HG02610 (cell line): ENCODE measurements around the gene GPC6.

Experiments used
- ATAC-seq: cut with Tn5 transposase; IDR thresholded peaks from one replicate; pipeline ENCODE4 v1.9.1; 2021; ENCODE audit warnings: mild to moderate bottlenecking, moderate library complexity; ENCODE audit not compliant: unreplicated experiment

The GPC6 gene

DNA sequence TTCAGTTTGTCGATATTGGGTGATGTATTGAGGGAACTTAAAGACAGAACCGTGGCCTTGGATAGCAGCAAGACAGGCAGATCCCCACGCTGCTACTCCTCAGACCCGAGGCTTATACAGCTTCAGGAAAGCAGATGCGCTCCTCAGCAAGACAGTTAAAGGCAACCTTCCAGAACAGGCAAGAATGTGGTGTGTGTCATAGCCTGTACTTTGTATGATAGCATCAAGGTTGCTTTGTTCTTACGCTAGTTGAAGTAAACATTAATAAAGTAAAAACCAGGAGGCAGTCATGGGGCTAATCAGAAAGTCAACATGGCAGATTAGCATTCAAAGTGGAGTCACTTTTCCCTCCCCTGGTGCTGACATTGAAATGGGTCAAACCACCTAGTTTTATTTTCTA lies 779.7 kb downstream of the GPC6 start:
- no peak for ATAC-seq

DNA sequence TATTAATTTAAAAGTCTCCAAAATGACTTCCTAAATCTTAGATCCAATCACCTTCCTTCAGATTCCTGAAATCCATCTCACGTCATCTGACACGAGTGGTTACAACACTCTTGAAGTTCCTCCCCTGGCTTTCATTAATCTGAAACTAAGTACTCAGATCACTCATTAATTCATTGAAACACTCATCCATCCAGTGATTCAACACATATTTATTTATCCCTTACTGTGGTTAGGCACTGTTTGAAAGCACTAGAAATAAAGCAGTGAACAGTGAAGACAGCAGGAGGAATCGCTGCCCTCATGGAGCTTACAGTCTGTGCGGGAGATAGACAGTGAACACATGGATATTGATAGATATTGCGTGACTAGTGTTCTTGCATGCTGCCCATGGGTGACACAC lies 780.5 kb downstream of the GPC6 start:
- ATAC-seq: no peak

DNA sequence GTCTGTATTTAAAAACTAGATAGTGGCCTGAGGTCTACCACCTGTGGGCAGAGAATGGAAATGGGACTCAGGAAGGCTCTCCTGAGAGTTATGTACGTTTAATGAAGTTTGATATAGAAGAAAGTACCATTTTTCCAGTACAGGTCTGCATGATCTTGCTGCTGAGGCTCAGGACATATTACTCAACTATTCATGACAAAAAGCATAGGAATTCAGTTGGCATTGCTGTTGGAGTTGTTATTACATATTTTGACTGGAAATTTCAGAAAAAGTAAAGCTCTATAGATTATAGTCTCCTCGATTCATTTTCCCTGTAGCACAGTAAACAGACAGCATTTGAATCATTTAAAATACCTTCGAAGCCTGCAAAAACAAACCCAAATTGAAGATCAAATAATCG lies 783.1 kb downstream of the GPC6 start:
- no peak for ATAC-seq

DNA sequence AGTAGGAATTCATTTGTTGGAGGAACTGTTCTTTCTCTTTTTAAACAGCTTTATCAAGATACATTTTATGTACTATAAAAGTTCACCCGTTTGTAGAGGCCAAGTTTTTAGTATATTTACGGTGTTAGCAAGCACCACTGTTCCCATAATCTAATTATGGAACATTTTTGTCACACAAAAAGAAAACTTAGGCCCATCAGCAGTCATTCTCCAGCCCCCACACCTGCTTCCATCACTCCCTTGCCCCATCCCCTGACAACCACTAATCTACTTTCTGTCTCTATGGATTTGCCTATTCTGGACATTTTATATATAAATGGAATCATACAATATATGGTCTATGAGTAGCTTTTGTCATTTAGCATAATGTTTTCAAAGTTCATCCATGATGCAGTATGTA lies 787.9 kb downstream of the GPC6 start:
- no peak for ATAC-seq

DNA sequence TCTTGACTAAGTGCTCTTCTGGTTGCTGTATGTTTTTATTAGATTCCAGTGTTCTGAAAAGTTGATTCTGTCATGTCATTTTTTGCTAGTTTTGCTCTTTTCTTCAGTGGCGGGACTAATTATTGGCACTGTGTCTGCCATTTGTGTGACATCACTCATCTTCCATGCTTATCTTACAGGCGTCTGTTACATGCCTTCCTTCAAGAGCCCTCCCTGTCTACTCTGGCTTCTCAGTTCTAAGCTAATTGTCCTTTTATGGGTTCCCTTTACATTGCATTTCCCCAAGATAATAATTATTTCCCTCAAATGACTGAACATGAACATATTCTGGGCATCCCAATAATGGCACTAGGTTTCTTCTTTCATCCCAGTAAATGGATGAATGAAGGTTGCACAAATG lies 793.8 kb downstream of the GPC6 start:
- no peak for ATAC-seq

DNA sequence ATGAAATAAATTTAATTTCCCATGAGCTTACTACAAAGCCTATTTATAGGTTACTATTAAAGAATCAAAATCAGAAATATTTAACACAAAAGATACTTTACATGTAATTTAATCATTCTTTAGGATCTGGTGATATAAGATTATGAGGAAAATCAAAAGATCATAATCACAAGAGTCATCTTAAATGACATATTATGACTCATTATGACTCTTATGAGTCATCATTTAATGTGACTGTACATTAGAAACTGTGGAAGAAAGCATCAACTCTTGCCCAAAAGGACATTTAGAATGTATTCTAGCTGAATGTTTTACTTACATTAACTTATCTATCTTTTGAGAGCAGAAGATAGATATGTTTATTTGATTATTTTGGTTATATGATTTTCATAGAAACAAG lies 794.2 kb downstream of the GPC6 start:
- ATAC-seq: no peak

DNA sequence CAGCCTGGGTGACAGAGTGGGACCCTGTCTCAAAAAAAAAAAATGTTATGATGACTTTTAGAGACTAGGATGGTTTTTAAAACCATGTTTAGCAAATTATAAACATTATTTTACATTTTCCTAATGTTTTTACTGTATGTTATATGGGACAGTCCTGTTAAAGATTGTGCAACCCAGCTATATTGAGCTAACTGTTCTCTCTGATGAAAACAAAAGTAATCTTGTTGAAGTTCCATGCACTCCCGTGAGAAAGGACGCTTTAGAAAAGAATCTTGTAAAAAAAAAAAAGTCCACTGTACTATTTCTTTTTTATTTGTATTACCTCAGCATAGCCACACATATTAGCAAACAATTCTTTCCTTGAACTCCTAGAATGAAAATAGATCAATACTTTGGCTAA lies 801.6 kb downstream of the GPC6 start:
- no peak for ATAC-seq

DNA sequence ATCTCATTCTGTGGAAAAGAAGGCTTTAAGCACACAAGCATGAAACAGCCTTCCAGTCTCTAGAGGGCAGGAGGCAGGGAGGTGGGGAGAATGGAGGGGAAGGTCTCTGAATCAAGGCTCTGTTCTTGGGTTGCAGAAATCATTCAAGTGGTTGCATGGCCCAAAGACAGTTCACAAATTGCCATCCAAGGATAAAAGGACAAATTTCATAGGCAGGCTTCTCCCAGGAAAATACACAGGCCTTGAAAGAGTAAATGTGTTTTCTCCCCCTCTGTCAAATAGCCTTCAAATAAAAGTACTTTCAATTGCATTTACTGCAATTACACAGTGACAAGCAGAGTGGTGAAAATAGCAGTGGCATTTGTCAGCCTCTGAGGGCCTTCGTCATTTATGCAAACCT lies 802.0 kb downstream of the GPC6 start:
- ATAC-seq: no peak

DNA sequence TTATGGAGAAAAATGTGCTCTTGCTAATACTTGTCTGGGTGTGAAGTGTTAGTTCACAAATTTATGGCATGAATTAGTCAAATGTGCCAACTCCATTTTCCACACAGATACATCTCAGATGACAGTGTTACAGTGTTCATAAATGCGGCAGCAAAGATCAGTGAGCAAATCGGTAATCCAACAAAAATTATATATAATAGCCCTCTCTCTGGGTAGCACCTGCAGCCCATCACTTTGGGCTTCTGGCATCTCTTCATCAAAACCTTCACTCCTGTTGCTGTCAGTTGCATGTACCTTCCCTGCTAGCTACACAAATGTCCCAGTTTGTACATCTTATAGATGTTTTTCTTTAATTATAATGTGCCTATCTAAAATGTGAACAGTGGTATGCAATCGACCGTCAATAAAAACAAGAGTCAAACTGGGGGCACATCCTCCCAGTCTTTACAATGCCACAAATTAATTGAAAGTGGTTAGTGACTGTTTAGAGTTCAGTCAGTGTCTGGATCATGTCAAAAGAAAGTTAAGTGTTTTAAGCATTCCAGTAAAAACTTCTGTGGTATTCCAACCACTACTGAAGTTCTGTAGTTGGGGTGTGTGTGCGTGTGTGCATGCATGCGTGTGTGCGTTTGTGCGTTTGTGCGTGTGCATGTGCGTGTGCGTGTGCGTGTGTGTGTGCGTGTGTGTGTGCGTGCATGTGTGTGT lies 804.0 kb downstream of the GPC6 start:
- ATAC-seq: no peak

DNA sequence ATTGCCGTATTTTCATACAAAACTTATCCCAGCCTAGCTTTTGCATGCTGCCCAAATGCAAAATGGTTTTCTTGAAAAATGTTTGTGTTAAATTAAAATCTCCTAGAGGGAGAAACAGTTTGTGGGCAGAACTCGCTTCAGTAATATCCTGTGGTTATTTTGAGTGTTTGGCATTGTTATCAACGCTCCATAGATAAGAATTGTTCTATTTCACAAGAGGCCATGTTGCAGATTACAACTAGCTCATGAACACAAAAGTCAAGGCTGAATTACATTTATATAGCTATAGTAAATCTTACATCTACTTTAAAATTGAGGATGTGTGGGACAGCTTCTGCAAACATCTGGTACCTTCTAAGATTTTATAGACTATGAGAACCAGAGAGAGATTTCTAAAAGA lies 805.0 kb downstream of the GPC6 start:
- ATAC-seq: no peak

DNA sequence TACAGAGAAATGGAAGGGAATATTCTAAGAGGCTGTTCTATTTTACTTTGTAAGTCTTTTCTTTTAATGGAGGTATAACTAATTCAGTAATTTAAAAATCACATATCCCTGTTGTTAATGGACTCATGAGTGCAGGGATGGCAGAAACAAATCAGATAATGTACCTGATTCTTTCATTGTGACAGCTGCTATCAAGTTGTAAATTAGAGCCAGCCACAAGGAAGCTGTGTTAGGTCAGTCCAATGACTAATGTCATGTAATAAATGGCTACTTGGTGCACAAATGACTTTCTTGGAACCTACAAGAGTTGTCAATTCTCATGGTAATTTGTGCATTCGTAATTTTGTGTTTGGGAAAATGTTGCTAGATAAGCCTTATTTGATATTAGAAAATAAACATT lies 806.5 kb downstream of the GPC6 start:
- no peak for ATAC-seq

DNA sequence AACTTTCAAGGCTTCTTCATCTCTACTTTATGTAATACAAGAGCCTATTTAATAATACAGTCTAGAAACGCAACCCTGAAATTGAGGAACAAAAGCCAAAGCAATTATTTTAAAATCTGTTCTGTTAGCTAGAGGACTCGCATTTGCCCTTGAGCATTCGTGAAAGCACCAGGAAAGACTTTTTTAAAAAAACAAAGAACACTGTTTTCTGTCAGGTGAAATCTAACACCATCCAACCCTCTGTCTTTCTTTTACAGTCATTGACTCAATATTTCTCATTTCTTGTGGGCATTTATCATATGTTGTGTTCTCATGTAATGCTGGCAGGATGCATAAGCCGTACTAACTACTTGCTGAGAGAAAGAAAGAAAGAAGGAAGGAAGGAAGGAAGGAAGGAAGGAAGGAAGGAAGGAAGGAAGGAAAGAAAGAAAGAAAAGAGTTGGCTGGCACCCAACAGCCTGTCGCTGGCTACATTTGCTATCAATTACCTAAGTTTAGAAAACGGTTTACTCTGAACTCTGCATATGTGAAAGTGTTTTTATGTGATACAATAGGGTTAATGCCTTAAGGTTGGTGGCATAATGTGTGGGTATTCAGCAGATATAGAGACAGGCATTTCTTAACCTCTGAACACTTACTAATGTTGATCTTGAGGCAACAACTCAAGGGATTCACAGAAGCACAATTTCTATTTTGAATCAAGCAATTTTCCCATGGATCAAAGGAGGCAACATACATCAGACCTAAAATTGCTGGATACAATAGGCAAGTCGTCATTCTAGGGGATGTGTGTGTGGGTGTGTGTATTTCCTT lies 807.4 kb downstream of the GPC6 start:
- ATAC-seq: no peak

DNA sequence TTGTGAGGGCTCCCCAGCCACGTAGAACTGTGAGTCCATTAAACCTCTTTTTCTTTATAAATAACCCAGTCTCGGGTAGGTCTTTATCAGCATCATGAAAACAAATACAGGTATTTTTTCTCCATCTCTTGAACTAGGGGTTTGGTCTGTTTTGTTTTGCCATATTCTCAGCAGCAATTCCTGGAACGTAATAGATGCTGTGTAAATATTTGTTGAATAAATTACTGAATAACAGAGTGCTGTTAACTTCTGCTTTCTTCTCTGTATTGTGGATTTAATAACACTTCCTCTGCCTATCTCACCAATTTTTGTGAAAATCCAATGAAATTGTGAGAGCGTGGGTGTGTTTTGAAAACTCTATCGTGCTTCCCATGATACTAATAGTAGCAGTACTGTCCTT lies 823.4 kb downstream of the GPC6 start:
- no peak for ATAC-seq

DNA sequence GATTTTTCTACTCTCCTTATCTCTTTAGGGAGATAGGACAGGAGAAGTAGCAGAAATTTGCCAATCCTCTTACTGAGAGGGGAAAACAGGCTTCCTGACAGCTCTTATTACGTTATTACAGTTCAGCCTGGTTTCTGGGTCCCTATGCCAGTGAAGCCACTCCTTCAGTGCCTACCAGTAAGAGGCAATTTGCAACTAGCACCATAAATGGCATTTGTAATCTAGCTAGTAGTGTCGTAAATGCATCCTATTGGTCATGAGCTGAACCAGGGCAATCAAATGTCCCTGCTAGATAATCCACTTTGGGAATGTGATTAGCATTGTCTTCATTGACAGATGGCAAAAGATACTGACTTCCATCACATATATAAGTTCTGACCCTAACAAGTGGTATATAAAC lies 824.1 kb downstream of the GPC6 start:
- no peak for ATAC-seq

DNA sequence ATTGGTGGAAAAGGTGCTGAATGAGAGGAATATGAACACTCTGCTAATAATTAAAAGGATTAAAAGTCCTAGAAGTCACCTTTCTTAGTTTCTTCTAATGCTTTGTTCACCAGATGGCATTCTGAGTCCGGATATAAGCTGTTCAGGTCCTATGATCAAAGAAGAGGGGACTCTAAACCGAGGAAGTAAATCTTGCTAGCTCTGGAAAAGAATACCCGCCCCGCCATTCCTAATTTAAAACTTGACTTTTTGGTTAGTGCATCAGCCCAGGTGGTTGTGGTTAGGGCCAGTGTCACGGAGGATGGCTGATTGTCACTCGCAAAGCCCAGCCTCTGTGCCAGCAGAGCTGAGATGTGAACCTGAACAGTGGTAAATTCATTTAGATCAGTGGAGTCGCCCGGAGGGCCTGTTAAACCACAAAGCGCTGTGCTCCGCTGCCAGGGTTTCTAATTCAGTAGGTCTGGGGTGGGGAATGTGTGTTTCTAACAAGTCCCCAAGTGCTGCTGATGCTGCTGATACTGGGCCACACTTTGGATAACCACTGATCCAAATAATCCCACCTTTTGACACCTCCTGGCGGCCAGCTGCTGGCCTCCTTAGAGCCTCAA lies 827.5 kb downstream of the GPC6 start:
- peak; percentile 53 for ATAC-seq

DNA sequence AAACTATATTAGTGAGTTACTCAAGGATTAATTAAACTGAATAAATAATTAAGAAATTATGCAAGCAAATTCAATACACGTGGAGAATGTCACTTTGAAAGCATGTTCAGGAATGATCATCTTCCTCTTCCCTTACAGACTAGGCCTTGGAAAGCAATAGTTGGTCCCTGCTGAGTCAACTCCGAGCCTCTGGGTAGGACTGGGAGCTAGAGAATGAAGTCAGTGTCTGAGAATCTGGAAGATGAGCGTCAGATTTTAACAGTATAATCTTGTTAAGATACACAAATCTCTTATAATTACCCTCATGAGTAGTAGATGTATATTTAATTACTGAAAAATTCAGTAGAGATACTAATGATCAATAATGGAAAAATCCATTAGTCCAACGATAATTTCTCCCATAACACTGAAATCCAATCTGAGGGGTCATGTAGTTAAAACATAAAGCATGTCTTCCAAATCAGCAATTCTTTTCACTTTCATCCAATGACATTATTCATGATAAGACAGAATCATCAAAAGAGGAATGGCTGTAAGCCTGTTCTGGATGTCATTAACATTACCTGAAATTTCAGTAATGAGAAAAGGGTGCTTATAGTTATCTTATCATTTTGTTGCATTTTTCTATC lies 829.9 kb downstream of the GPC6 start:
- no peak for ATAC-seq

DNA sequence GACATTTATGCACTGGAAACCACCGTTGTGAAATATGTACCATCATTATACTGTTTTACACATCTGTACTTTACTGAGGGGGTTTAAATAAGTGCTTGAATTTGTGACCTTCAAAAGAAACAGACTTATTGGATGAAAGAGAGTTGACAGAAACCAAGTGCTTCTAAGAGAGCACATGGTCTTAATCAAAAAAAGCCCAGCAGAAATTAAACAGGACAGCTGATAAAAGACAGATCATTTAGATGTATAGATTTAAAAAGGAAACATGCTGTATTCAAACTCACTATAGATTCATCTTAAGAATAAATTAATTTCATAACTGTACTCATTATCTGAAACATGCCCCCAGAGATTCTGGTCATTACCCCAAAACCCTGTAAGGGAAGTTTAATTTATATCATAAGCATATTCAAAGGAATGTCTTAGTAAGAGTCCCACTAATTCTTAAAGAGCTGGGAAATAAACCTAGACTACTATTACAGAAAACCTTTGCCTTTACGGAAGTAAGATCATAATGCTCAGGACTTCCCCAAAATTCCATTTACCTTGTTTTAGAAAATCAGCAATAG lies 831.1 kb downstream of the GPC6 start:
- no peak for ATAC-seq

DNA sequence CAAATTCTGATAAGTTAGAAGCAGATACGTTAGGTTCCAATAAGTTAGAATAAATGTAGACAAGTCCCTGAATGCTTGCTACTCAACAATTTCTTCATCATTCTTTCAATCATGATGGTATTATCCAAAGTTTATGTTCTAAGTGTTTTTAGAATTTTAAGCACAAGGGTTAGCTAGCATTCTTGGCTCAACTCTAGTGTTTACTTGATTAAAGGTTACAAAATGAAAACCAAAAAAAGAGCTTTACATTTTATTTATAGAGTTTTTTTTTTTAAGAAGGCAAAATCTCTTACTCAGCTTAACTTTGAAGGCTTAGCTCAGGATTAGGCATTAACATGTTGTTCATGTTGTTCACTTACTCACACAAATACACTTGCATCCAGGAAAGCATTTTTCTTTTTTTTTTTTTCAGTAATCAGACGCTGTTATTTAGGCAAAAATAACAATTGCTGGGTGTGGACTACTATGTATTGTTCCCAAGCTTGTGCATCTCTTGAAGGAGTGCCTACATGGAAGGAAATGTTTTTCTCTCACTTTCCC lies 832.3 kb downstream of the GPC6 start:
- no peak for ATAC-seq

DNA sequence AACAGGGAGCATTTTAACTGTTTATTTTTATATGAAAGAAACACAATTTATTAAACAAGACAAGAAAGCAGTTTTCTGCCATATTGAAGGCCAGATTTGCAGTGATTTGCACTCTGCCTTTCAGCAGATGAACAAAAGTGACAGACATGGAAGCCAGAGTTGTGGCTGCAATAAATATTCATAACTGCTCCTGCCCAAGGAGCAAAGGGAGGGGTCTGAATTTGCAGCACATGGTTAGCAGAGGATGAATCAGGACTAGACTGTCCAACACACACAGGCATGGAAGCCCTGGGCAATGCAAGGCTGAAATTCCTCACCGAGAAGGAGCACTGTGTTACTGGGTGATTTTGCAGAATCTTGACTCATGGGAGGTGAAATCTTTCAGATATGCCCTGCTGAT lies 834.7 kb downstream of the GPC6 start:
- no peak for ATAC-seq

DNA sequence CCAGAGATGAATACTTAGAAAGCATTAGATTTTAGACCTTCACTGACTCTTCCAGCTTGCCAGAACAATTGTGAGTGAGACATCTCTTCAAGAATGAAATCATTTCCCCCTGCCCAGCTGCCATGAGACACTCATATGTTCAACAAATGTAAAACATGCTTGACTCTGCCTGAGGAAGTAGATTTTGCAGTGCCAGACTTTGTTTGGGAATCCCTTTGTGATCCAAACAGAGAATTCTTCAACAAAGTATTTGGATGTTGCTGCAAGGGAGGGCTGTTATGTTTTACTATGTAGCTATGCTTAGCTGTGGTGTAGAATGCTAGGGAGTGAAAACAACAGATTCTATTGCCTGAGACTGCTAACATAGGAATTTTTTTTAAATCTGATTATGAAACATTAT lies 836.5 kb downstream of the GPC6 start:
- ATAC-seq: no peak

DNA sequence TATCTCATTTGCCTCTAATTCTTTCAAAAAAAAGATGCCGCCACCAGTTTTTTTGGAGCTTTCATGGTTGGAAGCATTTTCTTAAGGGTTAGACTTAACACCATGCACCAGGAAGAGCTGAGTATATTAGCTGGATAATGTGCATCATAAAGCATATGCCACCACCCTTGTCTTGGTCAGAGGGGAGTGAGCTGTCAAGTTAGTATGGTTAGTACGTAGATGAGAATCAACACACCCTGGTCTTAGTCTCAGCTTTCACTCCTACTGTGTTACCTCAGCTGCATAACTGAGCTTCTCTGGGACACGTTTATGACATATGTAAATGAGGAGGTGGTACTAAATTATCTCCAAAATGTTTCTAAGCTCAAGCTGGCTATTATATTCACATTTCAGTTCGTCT lies 837.2 kb downstream of the GPC6 start:
- no peak for ATAC-seq
